Stimulated activated CD8-positive, alpha-beta memory T cell treated with anti-CD3 and anti-CD28 coated beads, Interleukin-15, amount 100 ng/mL, for 48 hours (primary cell): ENCODE results near the gene VTA1.
"Not testable (repeated sequence)": the region's sequence is repeated elsewhere in the genome, so short reads cannot be mapped to it uniquely, and the experiment has no call there.

ENCODE experiments used
- DNase-seq, 2 donors: peaks; one replicate each; pipeline ENCODE4 v3.0.0-alpha.2; 2020; ENCODE audit warnings: low read depth in 2 of 2

Gene VTA1

DNA sequence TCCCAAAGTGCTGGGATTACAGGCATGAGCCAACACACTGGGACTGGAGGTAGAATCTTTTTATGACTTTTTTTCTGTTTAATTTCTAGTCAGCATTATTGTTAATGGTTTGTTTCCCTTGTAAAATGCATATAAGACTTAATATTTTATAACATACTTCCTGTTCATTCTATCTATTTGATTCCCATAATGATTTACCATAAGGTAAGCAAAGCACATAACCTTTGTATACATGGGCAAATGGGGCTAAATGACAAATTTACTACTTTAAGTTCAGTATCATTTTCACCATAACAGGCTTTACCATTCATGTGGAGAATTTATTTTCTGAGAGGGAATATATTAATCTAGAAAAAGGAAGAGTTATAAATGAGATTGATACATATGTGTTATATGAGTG, 24.3 kb downstream of the VTA1 start:
- DNase-seq = no peak

DNA sequence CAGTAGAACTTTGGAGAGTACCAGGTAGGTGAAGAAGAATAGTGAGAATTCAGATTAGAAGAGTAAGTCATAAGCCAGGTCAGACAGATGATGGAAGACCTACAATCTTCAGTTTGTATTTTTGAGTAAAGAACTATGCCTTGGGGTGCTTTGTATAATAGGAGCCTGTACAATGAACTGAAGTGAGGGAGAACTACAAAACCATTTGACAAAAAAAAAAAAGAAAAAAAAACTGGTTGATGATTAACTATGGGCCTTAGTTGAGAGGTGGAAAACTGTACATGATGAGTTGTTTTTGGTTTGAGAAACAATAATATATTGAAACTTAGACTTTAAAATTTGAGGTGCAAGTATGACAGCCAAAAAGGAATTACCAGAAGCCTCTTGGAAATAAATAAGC, 25.7 kb downstream of the VTA1 start:
- no peak for DNase-seq

DNA sequence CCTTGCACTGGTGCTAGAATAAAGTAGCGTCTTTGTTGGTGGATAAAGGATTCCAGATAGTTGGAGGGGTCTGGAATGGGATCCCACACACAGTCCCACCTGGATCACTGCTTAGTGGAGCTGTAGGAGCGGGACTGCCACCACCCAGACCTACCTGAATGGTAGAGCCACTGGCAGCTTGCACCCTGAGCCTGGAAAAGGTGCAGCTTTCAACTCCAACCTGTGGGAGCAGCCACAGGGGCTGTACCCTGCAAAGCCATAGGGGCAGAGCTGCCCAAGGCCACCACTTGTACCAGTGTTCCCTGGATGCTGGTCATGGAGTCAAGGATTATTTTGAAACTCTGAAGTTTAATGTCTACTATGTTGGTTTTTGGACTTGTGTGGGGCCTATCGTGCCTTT, 26.9 kb downstream of the VTA1 start:
- no peak for DNase-seq

DNA sequence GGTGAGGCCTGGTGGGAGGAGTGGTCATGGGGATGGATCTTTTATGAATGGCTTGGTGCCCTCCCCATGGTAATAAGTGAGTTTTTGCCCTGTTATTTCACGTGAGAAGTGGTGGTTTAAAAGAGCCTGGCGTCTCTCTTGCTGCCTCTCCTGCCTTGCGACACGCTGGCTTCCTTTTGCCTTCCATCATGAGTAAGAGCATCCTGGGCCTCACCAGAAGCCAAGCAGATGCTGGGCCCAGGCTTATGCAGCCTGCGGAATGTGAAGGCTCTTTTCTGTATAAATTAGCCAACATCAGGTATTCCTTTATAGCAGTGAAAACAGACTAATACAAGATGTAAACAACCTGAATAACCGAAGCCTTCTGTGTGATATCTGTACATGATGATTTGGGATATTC, 27.6 kb downstream of the VTA1 start:
- no peak for DNase-seq

DNA sequence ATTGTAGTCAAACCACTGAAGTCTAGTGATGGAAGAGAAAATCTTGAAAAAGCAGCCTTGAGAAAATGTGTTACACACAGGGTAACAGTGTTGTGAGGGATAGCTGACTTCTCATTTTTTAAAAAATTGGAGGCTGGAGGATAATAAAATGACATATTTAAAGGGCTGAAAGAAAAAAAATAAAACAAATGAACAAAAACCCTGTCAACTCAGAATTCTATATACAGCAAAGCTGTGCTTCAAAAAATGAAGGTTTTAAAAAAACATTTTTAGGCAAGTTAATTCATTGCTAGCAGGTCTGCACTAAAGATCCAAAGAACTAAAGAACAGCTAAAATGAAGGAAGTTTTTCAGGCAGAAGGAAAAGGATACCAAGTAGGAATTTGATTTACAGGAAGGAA, 31.1 kb downstream of the VTA1 start:
- DNase-seq = no peak

DNA sequence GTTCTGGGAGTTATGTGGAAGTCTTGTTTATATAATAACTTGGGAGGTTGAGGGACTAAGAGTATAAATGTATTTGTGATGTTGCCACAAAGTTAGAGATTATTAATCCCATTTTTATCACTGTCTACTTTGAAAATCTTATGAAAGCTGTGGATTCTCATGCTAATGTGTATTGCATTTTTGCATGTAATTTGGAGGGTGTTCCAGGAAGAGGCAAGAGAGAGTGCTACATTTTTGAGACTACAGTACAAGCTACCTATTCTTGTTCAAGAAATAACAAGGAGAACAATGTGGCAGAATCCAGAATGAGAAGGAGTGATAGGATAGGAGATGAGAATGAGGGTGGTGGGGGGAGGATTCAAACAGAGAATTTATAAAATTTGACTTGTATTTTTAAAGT, 34.9 kb downstream of the VTA1 start:
- DNase-seq = no peak

DNA sequence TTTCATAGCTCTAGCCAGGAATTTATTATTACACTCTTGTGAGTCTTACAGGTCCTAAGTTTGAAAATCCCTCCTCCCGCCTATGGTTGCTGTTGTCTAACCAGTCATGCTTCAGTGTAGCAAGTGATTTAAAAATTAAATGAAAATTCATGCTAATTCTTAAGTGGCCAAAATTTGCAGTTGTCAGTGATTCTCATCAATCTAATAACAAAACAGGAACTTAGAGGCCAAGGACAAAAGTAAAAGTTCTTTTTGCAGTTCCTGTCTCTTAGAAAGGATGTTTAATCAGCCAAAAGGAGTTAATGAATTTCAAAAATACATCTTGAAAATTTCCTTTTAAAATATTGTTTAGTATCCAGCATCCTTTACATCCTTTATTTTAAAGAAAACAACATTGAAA, 36.3 kb downstream of the VTA1 start:
- no peak for DNase-seq

DNA sequence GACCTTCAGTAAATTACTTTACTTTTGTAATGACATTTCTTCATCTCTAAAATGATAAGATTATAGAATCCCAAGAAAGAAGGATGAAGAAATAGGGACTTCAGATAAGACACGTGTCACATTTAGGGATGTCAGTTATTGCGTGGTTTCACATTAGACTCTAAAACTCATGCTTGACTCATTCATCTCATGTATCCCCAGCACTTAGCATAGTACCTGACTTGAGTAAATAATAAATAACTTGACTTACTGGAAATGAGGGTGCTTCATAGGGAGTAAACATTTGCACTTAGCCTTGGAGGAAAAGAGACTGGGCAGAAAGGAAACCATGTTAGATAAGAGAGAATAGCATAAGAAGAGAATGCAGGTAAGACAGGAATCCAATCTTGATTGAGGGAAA, 37.2 kb downstream of the VTA1 start:
- no peak for DNase-seq

DNA sequence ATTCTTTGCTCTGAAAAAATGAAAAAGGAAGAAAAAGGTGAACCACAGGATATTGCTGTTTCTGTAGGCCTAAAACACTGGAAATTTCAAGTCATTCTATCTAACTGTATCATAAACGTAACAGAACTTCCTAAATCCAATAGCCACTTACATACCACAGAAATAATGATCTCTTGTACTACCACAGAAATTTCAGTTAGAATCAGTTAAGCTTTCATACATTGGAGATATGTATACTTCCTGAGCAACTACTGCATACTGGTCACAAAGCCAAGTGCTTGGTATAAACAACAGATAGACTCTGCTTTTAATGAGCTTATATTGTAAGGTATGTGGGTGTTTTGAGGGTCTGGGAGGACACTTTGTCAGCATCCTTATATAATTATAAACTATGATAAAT, 38.6 kb downstream of the VTA1 start:
- no peak for DNase-seq

DNA sequence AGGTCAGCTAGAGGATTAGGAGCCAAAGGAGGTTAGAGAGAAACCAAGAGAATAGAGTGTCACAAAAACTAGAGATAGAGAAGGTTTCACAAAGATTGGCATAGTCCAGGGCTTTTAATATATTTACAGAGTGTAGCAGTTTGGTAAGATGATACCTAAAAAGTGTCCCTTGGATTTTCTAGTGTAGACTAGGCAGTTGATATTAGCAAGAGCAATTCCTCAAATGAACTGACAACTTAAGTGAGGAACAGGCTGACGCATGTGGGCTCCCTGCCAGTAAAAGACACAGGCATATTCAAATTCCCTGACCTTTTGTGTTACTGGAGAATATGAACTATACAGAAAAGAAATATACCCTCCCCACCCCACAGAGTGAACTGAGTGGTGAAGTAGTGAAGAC, 40.1 kb downstream of the VTA1 start:
- no peak for DNase-seq

DNA sequence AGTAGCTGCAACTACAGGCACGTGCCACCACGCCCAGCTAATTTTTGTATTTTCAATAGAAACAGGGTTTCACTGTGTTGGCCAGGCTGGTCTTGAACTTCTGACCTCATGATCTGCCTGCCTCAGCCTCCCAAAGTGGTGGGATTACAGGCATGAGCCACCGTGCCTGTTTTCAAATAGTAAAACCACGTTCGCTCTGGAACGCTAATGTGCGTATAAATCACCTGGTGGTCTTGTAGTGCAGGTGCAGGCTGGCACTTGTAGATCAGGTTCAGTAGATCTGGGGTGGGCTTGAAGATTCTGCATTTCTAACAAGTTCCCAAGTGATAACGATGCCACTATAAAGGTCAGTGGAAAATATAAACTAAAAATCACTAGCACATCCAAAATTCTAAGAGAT, 41.3 kb downstream of the VTA1 start:
- DNase-seq = not testable (repeated sequence)

DNA sequence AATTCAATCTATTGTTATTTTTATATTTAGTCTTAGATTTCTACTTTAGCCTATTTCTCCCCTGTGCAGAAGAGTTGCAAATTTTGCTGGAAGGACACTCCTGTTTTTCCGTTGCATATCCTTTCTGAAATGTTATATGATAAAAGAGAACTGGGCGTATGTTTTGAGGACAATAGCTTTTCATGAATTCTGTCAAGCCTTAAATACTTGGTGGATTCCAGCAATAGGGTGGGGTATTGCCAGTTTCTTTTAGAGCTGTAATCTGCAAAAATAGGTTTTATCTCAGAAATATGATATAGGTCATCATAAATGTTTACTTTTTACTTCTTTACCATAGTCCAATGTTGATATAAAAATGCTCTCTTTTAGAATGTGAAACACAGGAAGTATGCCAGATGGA, 42.0 kb downstream of the VTA1 start:
- no peak for DNase-seq

DNA sequence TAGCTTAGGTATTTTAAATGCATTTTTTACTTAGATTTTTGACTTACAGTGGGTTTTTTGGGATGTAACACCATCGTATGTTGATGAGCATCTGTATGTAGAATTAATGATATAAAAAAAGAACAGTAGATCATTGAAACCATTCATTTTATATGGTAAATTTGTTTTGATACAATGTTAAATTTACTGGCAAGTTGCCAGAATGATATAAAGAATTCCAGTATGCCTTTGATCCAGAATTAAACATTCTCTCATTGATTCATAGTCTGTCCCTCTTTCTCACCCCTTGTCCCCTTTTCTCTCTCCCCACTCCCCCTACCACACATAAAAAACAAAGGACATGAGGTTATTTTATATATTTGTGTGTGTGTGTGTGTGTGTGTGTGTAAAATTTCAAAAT, 45.3 kb downstream of the VTA1 start:
- no peak for DNase-seq

DNA sequence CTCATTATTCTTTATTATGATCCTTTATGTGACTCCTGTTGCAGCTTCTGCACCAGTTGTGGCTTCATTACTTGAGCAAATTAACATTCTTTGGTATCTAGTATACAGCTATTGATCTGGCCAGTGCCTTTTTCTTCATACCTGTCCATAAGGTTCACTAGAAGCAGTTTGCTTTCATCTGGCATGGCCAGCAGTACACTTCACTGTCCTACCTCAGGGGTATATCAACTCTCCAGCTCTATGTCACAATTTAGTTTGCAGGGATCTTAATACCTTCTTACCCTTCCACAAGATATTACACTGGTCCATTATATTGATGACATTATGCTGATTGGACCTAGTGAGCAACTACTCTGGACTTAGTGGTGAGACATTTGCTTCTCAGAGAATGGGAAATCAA, 46.6 kb downstream of the VTA1 start:
- DNase-seq = no peak

DNA sequence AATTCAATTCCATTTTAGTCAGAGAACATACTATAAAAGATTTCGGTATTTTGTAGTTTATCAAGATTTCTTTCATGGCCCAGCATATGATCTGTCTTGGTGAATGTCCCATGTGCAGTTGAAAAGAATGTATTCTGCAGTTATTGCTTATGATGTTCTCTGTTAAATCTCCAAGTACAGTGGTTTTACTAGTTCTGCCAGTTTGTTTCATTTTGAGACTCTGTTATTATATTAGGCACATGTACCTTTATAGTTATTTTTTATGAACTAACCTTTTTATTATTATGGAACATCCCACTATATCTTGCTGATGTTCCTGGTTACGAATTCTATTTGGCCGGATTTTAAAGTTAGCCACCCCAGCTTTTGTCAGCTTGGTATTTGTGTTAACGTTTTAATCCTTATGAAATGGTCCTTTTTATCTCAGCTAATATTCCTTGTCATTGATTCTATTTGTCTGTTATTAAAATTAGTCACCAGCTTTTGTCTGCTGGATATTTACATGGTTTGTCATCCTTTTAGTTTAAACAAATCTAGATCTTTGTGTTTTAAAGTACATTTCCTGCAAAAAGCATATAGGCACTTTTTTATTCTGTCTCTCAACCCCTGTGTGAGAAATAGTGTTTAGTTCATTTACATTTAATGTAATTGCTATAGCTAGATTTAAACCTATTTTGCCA, 48.9 kb downstream of the VTA1 start:
- DNase-seq = no peak

DNA sequence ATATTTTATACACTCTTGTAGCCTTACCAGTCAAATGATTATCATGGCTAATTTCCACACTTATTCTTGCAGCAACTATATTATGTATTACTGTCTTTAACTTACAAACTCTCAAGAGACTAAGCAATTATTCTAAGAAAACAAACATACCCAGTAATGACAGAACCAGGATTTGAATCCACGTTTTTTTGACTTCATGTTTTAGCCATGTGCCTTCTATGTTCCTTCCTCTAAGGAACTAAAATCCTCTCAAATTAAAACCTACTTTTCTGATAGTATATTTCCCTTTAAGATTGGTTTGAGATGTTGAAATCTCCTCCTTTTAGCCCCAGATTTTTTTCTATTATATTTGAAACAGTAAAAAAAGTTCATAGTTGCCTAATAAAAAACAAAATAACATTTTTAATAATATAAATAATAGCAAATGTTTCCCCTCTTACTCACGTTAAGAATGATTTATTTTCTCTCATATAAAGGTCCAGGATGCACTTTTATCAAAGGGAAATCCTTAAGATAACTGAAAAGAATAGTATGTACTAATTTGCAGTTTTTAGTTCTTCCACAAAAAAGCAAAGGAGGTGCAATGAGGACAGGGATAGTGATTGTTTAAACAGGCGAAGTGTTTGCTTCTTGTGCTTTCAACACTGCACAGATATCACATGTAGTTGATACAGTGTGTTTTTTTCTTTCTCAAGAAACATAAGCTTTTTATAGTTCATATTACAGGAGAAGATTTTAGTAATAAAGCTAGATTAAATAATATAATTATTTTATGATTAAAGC, 54.0 kb downstream of the VTA1 start:
- DNase-seq = no peak

DNA sequence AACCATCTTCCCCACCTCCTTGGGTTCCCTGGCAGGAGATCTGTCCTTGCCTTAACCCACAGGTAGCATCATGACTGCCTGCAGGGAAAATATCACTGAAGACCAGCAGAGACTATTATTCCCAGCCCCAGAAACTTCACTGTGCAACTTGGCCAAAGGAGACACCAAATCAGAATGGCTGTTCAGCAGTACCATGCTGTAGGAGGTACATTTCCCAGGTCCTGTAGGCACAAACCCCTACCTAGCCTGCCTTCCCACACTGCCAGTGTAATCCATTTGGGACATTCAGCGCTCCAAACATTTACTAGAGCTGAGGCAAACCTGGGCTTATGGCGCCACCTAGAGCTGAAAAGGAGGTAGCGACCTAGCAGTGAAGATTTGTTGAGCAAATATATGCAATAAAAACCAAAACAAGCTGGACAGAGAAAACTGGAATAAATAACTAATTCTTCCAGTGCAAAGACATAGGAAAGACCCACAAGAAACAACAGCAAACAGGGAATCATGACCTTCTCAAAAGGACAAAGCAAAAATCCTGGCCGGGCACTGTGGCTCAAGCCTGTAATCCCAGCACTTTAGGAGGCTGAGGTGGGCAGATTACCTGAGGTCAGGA, 60.3 kb downstream of the VTA1 start:
- no peak for DNase-seq

DNA sequence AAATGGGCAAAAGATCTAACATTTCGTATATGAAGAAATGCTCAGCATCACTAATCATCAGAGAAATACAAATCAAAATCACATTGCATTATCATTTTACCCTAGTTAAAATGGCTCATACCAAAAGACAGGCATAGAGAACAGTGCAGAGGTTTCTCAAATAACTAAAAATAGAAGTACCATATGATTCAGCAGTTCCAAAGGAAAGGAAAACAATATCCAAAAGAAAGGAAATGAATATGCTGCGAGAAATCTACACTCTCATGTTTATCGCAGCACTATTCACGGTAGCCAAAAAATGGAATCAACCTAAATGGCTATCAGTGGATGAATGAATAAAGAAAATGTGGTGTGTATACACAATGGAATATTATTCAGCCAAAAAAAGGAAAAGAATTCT, 63.5 kb downstream of the VTA1 start:
- no peak for DNase-seq

DNA sequence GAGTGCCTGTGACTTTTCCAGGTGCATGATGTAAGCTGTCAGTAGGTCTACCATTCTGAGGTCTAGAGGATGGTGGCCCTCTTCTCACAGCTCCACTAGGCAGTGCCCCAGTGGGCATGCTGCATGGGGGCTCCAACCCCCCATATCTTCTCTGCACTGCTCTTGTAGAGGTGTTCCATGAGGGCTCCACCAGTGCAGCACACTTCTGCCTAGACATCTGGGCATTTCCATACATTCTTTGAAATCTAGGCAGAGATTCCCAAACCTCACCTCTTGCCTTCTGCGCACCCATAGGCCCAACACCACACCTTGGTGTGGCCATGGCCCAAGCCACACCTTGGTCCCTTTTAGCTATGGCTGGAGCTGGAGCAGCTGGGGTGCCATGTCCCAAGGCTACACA, 66.3 kb downstream of the VTA1 start:
- no peak for DNase-seq

DNA sequence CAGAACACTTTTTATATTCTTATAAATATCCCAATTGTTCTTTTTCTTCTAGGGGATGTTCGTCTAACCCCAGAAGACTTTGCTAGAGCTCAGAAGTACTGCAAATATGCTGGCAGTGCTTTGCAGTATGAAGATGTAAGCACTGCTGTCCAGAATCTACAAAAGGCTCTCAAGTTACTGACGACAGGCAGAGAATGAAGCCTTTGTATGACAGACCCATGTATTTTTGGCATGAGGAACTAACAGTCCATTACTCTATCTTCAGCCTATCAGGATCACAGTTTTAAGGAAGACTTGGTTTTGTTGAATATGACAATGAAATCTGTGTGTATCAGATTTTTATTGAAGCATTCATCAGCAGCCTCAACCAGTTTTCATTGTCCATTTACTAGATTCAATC, 71.4 kb downstream of the VTA1 start:
- no peak for DNase-seq

DNA sequence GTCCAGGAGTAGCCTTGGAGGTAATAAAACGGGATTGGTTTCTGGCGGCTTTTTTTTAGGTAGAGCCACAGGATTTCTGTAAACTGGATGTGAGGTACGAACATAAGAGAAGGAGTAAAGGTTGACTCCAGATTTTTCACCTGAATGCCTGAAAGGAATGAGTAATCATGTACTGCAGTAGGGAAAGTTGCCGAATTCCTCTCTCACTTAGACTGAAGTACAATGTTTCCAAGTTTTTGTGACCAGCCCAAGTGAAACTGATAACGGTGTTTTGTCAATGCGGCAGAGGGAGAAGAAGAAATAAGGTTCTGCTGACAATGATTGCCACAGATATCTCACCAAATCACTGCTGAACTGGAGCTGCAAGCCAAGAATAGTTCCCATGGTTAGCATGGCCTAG, 75.0 kb downstream of the VTA1 start:
- no peak for DNase-seq

DNA sequence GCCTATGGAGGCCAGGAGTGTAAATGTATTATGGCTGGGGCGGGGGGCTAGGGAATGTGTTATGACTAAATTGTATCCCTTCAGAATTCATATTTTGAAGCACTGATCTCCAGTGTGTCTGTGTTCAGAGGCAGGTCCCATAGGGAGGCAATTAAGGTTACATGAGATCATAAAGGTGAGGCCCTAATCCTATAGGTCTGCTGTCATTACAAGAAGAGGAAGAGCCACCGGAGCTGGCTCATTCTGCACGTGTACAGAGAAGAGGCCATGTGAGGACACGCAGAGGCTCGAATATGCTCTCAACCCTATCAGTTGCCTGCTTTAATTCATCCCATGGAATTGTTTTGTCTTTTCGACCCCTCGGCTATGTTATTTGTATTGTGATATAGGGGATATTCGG, 76.9 kb downstream of the VTA1 start:
- DNase-seq = no peak

DNA sequence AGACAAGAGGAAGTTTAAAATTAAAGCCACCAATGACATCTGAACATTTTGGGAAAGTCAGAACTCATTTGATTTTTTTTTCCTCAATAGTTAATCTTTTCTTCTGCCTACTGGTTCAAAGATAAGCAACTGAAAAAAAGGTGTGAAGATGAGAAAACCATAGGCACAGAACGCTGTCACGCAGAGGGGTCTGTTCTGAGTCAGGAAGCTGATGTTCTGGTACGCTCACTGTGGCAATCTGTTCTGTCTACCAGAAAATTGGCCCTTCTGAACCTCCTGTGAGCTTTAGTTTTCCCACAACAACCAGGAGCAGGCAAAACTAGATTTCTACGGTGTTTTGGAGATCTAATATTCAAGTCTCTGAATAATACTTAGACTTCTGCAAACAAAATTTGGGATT, 78.1 kb downstream of the VTA1 start:
- DNase-seq = no peak
